NCI-H524 treated with DMSO at 0.1 percent for 48 hours (cell line): Measurements from ENCODE around the gene SEC24B.
"Not testable (repeated sequence)": the region's sequence is repeated elsewhere in the genome, so short reads cannot be mapped to it uniquely, and the experiment has no call there.

Experiments used
- DNase-seq: peaks from one replicate; lab custom pipeline; 2025; lab: John Stamatoyannopoulos, UW

The SEC24B gene

GRCh38 chr4:109506890-109507289 is 73.3 kb downstream of the SEC24B start:
- DNase-seq: no peak

DNA sequence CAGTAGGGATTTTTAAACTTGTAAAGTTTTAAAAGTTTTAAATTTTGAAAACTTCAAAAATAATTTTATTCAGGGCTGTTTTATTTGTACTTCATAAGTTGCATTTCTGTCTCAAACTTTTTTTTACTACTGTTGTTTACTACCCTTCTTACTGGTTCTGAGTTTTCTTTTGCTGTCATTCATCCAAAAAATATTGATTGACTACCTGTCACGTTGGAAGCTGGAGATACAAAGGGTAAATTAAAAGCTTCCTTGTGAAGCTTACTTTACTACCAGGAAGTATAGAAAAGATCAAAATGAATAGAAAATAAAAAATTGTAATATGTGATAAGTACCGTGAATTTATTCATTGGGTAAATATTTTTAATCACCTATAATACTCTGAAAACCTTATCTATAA is 77.1 kb downstream of the SEC24B start:
- DNase-seq: no peak

- DNase-seq: no peak
Observed at GRCh38 chr4:109511414-109511813, 77.8 kb downstream of the SEC24B start.

DNA sequence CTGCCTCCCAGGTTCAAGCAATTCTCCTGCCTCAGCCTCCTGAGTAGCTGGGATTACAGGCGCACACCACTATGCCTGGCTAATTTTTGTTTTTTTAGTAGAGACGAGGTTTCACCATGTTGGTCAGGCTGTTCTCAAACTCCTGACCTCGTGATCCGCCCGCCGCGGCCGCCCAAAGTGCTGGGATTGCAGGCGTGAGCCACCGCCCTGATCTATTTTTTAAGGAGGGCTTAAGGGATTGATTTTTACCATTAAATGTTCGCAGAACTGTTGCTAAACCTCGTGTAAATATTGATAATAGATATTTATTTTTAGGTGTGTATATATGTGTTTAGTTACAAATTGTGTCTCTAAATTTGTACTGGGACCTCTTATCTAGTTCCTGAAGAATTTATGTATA is 79.8 kb downstream of the SEC24B start:
- not testable (repeated sequence) for DNase-seq

DNA sequence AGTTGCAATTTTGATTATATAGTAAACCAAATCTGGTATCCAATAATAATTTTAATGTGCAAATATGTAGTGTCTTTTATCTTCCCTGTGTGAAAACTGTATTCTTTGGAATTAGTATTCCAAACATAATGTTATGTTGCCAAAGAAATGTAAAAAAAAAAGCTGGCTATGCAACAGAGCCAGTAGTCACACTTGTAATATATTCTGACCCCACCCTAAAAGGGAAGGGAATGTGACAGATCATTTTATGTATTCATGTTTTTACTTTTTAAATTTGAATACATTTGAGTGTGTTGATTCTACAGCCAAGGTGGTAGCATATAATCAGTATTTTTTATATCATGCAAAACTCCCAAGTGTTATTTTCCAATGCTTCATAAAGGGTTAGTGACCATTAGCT is 98.6 kb downstream of the SEC24B start:
- no peak for DNase-seq

DNA sequence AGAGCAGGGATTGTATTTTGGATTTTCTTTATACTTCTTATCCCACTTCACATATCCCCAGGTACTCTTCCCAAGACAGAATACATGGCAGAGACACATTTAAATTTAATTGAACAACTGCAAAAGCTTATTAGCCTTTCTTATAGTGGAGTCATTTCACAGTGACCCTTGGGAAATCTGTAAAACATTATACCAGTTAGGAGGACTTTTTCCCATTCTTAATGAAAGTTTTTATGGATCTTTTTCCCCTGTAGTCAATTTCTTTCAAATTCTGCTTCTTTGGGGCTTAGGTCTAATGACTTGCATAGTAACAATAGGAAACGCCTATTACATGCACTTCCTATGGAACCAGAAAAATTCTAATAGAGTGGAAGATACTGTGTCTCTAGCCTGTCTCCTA is 111.8 kb downstream of the SEC24B start:
- DNase-seq: no peak

DNA sequence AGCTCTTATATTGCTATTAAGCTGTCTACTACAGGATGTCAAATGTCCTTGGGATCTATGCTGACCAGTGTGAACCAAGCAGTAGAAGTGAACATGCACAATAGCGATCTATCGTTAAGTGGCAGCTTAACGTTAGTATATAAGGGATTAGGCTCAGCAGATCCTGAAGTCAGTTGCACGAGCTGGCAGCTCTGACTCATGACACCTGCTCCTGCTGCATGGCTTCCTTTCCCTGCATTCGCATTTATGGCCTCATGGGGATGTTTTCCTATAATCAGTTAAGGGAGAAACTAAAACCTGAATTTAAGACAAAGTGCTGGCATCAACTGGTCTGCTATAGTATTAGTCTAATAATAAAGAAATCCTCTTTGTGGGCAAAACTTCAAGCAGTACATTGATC is 113.8 kb downstream of the SEC24B start:
- DNase-seq: no peak

GRCh38 chr4:109548655-109549054 is 115.0 kb downstream of the SEC24B start:
- no peak for DNase-seq

- no peak for DNase-seq
Observed at GRCh38 chr4:109552237-109552636, 118.6 kb downstream of the SEC24B start.

GRCh38 chr4:109553130-109553529 is 119.5 kb downstream of the SEC24B start:
- no peak for DNase-seq

- no peak for DNase-seq
Observed at GRCh38 chr4:109554971-109555370, 121.4 kb downstream of the SEC24B start.

- no peak for DNase-seq
Observed at GRCh38 chr4:109557433-109557832, 123.8 kb downstream of the SEC24B start.

DNA sequence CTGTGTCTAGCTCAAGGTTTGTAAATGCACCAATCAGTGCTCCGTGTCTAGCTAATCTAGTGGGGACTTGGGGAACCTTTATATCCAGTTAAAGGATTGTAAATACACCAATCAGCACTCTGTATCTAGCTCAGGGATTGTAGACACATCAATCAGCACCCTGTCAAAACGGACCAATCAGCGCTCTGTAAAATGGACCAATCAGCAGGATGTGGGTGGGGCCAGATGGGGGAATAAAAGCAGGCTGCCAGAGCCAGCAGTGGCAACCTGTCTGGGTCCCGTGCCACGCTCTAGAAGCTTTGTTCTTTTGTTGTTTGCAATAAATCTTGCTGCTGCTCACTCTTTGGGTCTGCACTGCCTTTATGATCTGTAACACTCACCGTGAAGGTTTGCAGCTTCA is 124.5 kb downstream of the SEC24B start:
- DNase-seq: not testable (repeated sequence)

GRCh38 chr4:109559625-109559982 is 126.0 kb downstream of the SEC24B start:
- DNase-seq: no peak

- peak; percentile 5 for DNase-seq
Observed at GRCh38 chr4:109559983-109560686, 126.5 kb downstream of the SEC24B start, which contains the start of gene MCUB. Gene MCUB, plus strand, starts transcription at chr4:109560246. Its CDS starts 92 bp downstream, at chr4:109560338.

DNA sequence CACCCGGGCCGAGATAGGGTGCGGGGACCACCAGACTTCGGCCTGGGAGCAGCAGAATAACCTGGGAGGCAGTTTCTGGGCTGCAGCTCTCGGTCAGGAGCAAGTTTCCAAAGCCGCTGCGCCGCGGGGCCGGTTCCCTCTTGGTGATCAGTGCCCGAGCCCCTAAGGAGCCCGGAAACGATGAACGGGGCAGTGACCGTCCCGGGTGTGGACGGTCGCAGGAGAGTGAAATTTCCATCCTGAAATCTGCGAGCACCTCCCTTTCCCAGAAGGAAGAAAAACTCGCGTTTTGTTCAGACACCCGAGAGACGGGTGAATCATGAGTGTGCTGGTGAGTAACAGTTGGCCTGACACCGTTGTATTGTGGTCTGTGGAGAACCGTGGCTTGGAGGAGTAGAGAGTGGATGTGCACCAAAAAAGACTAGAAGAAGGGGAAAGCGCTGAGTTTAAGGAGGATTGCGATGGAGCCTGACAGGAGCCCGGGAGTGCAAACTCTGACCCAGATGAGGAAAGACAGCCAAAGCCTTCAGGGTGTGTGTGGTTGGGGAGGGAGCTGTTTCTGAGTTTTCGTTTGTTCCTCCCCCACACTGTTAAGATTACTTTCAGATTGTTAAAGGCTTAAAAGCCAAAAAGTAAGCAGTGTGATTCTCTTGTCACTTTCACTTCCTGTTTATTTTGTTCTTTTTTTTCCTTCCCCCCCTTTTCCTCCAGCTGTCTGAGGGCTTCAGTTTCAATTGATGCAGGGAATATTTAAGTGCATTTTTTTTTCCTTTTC is 127.3 kb downstream of the SEC24B start:
- no peak for DNase-seq

DNA sequence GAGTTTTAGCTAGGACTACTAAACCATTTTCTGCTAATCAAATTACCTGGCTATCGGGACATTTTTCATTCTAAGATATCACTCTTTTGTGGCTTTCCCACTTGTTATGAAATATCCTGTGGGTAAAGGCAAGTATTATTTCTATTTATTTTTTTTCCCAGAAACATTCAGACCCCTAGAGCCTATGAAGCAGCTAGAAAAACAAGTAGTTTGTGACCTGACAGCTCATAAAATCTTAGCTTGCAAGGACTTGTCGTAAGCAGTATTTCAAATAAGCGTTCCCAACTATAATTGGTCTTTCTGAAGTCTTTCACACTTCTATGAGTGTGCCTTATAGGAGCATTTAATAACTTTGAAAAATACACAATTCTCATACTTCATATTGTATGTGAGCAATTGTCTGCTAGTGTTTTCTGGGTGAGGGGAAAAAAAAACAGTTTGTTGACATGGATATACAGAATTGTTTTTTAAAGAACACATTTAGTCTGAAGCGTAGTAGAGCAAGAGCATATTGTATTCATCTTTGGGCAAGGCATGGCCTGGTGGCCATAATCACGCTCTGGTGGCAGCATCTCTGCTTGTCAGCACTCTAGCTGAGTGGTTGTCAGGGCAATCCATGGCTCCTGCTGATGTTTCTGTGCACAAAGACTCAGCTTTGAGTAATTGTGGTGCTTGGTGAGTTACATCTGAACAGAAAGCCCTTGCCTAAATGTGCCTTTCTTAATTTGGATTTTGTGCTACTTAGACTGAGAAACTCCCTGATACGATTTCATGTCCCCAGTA is 129.0 kb downstream of the SEC24B start:
- DNase-seq: no peak

- DNase-seq: no peak
Observed at GRCh38 chr4:109571494-109571893, 137.9 kb downstream of the SEC24B start.

- no peak for DNase-seq
Observed at GRCh38 chr4:109572154-109572553, 138.5 kb downstream of the SEC24B start.

- DNase-seq: peak; percentile 19
Observed at GRCh38 chr4:109574443-109574850, 140.8 kb downstream of the SEC24B start.

DNA sequence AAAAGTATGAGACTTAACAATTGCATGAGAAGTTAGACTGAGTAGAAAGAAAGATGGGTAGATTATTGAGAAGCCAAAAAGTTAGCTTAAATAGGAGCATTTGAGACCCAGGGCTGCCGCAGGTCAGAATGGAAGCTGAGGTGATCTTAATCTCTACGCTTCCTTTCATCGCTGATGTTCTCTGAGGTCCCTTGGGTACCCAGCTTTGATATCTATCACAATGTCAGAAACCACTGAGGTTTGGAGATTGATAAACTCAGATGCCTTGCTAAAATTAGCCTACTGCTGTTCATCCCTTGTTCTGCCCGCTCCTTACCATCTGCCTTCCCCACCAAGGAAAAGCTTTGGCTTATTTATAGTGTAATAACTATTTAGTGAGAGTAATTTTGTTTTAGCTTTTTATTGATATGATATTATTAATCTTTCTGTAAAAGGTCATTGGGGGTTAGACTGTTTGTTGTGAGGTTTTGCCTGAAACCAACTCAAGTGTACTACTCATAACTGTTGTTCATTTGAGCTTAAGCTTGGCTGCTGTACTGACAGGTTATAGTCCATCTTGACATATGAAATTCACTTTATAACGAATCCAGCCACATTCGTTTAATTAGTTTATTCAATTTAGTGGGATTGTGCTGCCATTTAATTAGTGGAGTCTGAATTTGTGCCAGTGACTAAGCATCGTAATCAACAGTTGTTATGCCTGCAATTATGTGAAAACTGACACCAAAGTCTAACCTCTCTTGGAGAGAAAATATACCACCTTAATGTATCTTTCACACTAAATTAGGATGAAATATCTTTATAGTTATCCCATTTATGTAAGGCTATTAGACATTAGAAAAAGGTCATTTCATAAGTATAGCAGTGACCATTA is 141.6 kb downstream of the SEC24B start:
- DNase-seq: peak; percentile 5

DNA sequence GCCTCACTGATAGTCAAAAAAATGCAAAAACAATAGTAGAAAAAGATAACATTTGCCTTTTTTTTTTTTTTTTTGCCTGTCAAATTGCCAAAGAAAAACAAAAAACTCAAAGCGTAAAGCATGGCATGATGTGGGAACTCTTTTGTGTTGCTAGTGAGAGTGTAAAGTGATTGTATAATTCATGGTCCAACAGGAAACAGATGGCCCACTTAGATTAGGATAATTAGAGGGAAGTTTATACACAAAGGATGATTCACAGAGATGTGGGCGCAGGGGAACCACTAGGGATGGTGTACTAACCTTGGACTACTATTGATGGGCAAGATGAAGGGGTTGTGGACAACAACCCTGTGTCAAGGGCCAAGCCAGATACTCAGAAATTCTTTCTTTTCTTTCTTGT is 142.8 kb downstream of the SEC24B start:
- DNase-seq: peak; percentile 54
